ENCODE data around the gene IQCE.

IQCE gene

DNA sequence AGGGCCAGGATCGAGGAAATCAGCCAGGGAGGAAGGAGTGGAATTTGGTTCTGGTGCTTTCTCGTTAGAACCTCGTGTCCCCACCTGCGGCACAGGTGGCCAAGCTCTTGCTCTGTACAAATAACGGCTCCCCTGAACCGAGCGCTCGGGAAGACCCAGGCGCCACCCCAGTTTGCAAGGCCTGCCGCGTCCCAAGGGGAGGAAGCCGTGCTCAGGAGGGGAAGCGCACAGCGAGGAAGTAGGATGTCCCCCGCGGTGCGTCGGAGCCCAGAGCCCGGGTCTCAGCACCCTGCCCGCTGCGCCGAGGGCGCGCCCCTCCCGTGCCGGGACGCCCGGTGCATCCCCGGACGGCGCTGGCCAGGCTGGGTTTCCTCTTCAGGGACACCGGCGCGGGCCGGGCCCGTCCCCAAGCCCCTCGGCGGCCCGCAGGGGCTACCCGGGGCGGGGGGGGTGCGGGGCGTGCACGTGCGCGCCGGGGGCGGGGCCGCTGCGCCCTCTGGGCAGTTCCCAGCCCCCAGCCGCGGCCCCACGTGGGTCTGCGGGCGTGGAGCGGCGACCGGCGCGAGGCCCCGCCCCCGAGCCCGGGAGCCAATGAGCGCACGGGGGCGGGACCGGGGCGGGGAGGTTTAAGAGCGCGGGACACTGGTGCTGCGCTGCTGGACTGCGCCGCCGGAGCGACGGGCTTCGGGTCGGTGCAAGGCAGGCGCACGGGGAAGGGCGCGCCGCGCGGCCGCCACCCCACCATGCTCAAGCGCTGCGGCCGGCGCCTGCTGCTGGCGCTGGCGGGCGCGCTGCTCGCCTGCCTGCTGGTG, 39.5 kb upstream of the IQCE start, which contains the start of gene LFNG:
Gene LFNG, plus strand, starts transcription at position 656 of the 812 bp plus-strand sequence. Its CDS starts 88 bp downstream, at position 744.
- TF ChIP-seq, protein P1, sequence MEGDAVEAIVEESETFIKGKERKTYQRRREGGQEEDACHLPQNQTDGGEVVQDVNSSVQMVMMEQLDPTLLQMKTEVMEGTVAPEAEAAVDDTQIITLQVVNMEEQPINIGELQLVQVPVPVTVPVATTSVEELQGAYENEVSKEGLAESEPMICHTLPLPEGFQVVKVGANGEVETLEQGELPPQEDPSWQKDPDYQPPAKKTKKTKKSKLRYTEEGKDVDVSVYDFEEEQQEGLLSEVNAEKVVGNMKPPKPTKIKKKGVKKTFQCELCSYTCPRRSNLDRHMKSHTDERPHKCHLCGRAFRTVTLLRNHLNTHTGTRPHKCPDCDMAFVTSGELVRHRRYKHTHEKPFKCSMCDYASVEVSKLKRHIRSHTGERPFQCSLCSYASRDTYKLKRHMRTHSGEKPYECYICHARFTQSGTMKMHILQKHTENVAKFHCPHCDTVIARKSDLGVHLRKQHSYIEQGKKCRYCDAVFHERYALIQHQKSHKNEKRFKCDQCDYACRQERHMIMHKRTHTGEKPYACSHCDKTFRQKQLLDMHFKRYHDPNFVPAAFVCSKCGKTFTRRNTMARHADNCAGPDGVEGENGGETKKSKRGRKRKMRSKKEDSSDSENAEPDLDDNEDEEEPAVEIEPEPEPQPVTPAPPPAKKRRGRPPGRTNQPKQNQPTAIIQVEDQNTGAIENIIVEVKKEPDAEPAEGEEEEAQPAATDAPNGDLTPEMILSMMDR (IDR thresholded peaks at IDR 0.05; ENCODE audit: low read depth, low read length) = no peak
- Histone ChIP-seq H3K36me3 (peaks cover 10% of the 10 kb centered on the region), H3K9me3 (ENCODE audit: severe bottlenecking) (no peaks in the 10 kb centered on the region), H3K27ac (peak within 1 kb of the TSS; percentile 68), H3K27me3 (ENCODE audit: insufficient read depth, low read depth, severe bottlenecking) (no peaks in the 10 kb centered on the region), H3K4me3 (ENCODE audit: low read depth, low read length) (peak within 1 kb of the TSS; percentile 49)
- DNase-seq = peak; percentile 87

DNA sequence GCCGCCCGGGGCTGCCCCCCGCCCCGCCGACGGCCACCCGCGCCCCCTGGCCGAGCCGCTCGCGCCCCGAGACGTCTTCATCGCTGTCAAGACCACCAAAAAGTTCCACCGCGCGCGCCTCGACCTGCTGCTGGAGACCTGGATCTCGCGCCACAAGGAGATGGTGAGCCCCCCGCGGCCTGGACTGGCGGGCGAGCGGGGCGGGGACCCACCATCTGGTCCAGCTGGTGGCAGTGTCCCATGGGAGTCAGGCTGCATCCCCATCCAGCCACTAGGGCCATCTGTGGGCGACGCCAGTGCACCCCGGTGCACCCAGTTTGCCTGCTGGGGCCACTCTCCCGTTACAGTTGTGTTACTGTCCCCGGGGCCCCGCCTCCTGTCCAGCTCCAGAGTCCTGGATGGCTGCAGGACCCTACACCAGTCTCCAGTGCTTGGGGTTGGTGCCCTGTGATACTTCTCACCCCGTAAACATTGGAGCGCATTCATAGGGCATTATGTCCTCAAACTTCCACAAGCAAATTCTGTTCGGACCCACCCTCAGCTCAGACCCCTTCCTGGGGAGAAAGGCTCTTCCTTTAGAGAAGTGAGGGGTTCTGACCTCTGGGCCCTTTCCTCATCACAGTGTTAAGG, 38.5 kb upstream of the IQCE start:
- TF ChIP-seq, protein P1 (IDR thresholded peaks at IDR 0.05; ENCODE audit: low read depth, low read length) = peak; percentile 51
- Histone ChIP-seq H3K27ac (peak overlapping the region; percentile 4; the same call in 1 of the 2 replicates), H3K9me3 (ENCODE audit: severe bottlenecking) (no peaks in the 10 kb centered on the region), H3K27me3 (ENCODE audit: insufficient read depth, low read depth, severe bottlenecking) (no peaks in the 10 kb centered on the region), H3K4me3 (ENCODE audit: low read depth, low read length) (peak overlapping the region; percentile 49), H3K36me3 (peaks cover 18% of the 10 kb centered on the region)
- DNase-seq = peak; percentile 64

DNA sequence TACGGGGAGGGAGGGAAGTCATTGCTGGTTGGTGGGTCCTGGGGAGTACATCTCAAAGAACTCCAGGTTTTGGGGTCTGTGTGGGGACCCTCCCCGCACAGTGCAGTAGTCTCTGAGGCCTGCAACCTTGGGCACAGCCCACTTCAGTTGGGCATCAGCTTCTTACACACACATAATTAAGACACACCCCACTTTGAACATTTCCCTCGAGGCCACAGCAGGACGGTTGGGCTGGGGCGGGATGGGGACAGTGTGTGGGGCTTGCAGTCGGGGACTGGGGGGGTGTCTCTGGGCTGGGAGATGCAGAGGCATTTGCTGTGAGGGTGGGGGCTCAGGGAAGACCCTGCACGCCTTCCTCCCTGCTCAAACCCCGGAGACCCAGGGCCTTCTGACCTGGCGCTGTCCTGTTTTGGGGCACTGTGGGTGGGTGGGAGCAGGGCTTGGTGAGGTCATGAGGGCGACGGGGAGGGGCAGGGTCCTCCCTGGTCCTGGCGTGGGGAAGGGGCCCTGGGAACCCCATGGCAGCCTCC, 38.0 kb upstream of the IQCE start:
- peak overlapping the region; percentile 49 for H3K4me3 ChIP-seq (ENCODE audit: low read depth, low read length)
- no peak overlapping the region; the same call in 1 of the 2 replicates for H3K27ac ChIP-seq
- no peaks in the 10 kb centered on the region for H3K9me3 ChIP-seq (ENCODE audit: severe bottlenecking)
- DNase-seq = no peak
- TF ChIP-seq, protein P1 (IDR thresholded peaks at IDR 0.05; ENCODE audit: low read depth, low read length) = no peak
- H3K36me3 ChIP-seq = peaks cover 24% of the 10 kb centered on the region
- H3K27me3 ChIP-seq (ENCODE audit: insufficient read depth, low read depth, severe bottlenecking) = no peaks in the 10 kb centered on the region

DNA sequence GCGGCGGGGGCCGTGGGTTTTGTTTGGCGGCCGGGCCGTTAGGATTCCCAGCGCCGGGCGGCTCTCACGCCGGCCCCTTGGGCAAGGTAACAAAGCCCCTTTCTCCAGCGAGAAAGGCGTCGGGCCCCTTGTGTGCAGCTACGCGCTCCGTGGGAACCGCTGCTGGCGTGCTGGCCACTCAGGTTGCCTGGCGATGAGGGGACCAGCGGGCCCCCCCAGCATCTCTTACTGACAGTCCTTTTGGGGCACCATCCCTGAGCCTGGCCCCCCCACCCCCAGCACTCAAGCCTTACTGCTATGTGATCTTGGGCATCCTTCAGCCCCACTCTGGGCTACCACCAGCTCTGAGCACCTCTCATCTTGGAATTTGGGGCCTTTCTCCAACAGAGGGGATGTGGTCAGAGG, 37.4 kb upstream of the IQCE start:
- TF ChIP-seq, protein P1 (IDR thresholded peaks at IDR 0.05; ENCODE audit: low read depth, low read length) = no peak
- Histone ChIP-seq H3K27ac (no peak overlapping the region), H3K36me3 (peaks cover 29% of the 10 kb centered on the region), H3K9me3 (ENCODE audit: severe bottlenecking) (no peaks in the 10 kb centered on the region), H3K4me3 (ENCODE audit: low read depth, low read length) (no peak overlapping the region), H3K27me3 (ENCODE audit: insufficient read depth, low read depth, severe bottlenecking) (no peaks in the 10 kb centered on the region)
- DNase-seq = no peak

DNA sequence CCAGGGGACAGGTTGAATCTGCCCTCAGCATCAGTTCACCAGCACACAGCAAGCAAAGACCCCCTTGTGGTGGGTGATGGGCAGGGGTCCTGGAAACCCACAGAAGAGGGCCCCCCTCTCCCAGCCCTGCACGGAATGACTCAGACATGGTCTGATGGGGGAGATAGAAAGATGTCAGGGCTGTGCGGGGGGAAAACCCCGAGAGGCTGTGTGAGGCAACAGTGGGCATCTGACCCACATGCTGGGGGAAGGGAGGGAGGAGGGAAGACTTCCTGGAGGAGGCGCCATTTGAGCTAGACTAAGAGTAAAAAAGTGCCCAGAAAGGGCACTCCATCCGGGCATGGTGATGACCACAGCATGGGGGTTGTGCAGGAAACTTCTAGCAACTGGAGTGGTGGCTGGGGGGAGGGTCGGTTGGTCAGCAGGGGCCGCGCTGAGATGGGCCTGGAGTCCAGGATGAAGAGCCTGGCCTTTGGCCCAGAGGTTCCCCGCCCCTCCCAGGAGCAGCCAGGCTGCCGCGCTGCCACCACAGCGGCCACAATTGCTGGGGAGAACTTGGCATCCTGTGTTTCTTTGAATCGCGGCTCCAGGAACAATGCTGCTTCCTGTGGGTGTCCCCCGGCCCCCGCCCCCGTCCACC, 36.7 kb upstream of the IQCE start:
- H3K27ac ChIP-seq = no peak overlapping the region
- DNase-seq = no peak
- no peaks in the 10 kb centered on the region for H3K27me3 ChIP-seq (ENCODE audit: insufficient read depth, low read depth, severe bottlenecking)
- peaks cover 36% of the 10 kb centered on the region for H3K36me3 ChIP-seq
- no peaks in the 10 kb centered on the region for H3K9me3 ChIP-seq (ENCODE audit: severe bottlenecking)
- H3K4me3 ChIP-seq (ENCODE audit: low read depth, low read length) = no peak overlapping the region
- TF ChIP-seq, protein P1 (IDR thresholded peaks at IDR 0.05; ENCODE audit: low read depth, low read length) = no peak
